RWPE2 (cell line): ENCODE data around the gene COL27A1.
A peak's percentile ranks its signal among the peaks of the same experiment; 100 is the strongest.

Experiments used
- ATAC-seq: fragments of 200-7000 bp; cut with Tn5 transposase; 3 replicates; pipeline ENCODE4 v1.9.1; 2021; ENCODE audit warnings: low read depth
- DNase-seq: peaks from one replicate; pipeline ENCODE4 v3.0.0-alpha.2; 2020; ENCODE audit warnings: low spot score
- H3K27ac ChIP-seq: fragments of 450-650 bp; 2 replicates; pipeline ENCODE4 v1.5.1; 2017; ENCODE audit warnings: mild to moderate bottlenecking; ENCODE audit not compliant: poor library complexity, severe bottlenecking
- H3K27me3 ChIP-seq: fragments of 250-450 bp; sonication (Bioruptor Pico); 2 replicates; pipeline ENCODE4 v1.5.1; 2021; ENCODE audit warnings: mild to moderate bottlenecking, moderate library complexity; ENCODE audit not compliant: insufficient read depth, poor library complexity, severe bottlenecking
- H3K36me3 ChIP-seq: fragments of 250-450 bp; sonication (Bioruptor Pico); 2 replicates; pipeline ENCODE4 v1.5.1; 2020; ENCODE audit warnings: low read depth, mild to moderate bottlenecking, moderate library complexity
- H3K4me1 ChIP-seq: fragments of 250-450 bp; sonication (Bioruptor Pico); 2 replicates; pipeline ENCODE4 v1.5.1; 2021; ENCODE audit warnings: mild to moderate bottlenecking, moderate library complexity; ENCODE audit not compliant: insufficient read depth, poor library complexity, severe bottlenecking
- H3K4me3 ChIP-seq: fragments of 250-450 bp; sonication (Bioruptor Pico); 2 replicates; pipeline ENCODE4 v1.5.1; 2021; ENCODE audit warnings: mild to moderate bottlenecking, moderate library complexity; ENCODE audit not compliant: severe bottlenecking
- H3K9me3 ChIP-seq: fragments of 250-450 bp; sonication (Bioruptor Pico); 2 replicates; pipeline ENCODE4 v1.5.1; 2021; ENCODE audit warnings: mild to moderate bottlenecking, moderate library complexity; ENCODE audit not compliant: severe bottlenecking
- TF ChIP-seq, protein P1 (sequence below): fragments of 450-650 bp; IDR thresholded peaks from one replicate; pipeline ENCODE4 v1.5.1; 2017; ENCODE audit warnings: mild to moderate bottlenecking, moderate library complexity; ENCODE audit not compliant: poor library complexity, severe bottlenecking

COL27A1 gene

DNA sequence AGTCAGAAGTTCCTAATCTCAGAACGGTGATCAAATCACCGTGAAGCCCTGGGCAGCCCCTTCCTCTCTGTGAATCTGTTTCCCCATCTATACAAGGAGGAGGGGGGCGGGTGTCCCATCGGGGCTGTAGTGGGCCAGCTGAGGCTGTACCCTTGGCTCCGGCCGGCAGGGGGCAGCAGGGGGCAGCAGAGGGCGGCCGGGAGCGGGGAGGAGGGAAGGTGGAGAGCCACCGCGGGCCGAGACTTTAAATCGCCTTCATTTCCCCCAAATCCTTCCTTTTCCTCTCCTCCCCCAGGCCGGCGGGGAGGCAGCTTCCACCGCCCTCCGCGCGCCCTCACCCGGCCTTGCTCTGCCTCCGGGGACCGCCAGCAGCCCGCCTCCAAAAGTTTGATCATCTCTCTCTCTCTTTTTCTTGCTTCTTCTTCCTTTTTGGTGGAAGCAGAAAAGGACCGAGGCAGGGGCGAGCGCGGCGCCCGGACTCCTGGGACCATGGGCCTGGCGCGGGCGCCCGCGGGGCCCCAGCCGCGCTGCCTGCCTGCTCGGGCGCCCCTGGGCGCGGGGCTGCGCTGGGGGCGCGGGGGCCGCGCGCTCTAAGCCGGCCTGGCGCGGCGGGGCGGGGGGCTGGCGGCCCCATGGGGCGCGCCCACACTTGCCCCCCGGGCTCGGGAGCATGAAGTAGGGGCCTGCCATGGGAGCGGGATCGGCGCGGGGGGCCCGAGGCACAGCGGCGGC, at the start of gene COL27A1:
Gene COL27A1 (plus strand): TSS at position 275 of the 732 bp plus-strand sequence. CDS start 414 bp downstream, at position 689.
- H3K9me3 ChIP-seq: no peaks in the 10 kb centered on the region
- peak within 1 kb of the TSS; percentile 74 for H3K4me3 ChIP-seq
- H3K27ac ChIP-seq: peak within 1 kb of the TSS; percentile 59
- no peaks in the 10 kb centered on the region for H3K36me3 ChIP-seq
- peaks cover 11% of the 10 kb centered on the region for H3K27me3 ChIP-seq
- ATAC-seq: peak; percentile 79
- no peak for DNase-seq
- H3K4me1 ChIP-seq: no peaks in the 10 kb centered on the region
- TF ChIP-seq, protein P1, sequence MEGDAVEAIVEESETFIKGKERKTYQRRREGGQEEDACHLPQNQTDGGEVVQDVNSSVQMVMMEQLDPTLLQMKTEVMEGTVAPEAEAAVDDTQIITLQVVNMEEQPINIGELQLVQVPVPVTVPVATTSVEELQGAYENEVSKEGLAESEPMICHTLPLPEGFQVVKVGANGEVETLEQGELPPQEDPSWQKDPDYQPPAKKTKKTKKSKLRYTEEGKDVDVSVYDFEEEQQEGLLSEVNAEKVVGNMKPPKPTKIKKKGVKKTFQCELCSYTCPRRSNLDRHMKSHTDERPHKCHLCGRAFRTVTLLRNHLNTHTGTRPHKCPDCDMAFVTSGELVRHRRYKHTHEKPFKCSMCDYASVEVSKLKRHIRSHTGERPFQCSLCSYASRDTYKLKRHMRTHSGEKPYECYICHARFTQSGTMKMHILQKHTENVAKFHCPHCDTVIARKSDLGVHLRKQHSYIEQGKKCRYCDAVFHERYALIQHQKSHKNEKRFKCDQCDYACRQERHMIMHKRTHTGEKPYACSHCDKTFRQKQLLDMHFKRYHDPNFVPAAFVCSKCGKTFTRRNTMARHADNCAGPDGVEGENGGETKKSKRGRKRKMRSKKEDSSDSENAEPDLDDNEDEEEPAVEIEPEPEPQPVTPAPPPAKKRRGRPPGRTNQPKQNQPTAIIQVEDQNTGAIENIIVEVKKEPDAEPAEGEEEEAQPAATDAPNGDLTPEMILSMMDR: peak; percentile 94

DNA sequence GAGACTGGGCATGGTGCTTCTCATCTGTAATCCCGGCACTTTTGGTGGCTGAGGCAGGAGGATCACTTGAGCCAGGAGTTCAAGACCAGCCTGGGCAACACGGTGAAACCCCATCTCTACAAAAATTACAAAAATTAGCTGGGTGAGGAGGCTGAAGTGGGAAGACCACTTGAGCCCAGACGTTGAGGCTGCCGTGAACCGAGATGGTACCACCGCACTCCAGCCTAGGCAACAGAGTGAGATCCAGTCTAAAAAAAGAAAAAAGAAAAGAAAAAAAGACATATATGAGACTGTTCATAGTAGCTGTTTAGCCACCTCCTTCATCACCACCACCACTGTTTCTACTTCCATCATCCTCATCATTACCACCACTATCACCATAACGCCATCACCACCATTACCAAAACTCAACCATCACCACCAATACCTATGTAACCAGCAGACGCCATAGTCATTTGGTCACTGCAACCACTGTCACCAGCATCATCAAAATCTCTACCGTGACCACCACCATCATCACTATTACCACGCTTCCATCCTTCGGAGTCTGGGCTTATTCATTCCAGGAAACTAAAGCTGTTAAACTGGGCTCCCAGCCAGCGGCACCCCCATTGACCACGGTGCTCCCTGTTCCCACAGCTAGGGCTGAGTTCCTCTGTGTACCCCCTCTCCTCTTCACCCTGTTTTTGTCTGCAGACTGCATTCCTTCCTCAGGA, 47.9 kb upstream of the COL27A1 start:
- DNase-seq: no peak
- Histone ChIP-seq H3K27me3 (no peaks in the 10 kb centered on the region), H3K36me3 (no peaks in the 10 kb centered on the region), H3K4me1 (peaks cover 10% of the 10 kb centered on the region), H3K9me3 (no peaks in the 10 kb centered on the region), H3K4me3 (no peak overlapping the region), H3K27ac (no peak overlapping the region)
- TF ChIP-seq, protein P1: no peak
- peak; percentile 9; the same call in 2 of the 3 replicates for ATAC-seq

DNA sequence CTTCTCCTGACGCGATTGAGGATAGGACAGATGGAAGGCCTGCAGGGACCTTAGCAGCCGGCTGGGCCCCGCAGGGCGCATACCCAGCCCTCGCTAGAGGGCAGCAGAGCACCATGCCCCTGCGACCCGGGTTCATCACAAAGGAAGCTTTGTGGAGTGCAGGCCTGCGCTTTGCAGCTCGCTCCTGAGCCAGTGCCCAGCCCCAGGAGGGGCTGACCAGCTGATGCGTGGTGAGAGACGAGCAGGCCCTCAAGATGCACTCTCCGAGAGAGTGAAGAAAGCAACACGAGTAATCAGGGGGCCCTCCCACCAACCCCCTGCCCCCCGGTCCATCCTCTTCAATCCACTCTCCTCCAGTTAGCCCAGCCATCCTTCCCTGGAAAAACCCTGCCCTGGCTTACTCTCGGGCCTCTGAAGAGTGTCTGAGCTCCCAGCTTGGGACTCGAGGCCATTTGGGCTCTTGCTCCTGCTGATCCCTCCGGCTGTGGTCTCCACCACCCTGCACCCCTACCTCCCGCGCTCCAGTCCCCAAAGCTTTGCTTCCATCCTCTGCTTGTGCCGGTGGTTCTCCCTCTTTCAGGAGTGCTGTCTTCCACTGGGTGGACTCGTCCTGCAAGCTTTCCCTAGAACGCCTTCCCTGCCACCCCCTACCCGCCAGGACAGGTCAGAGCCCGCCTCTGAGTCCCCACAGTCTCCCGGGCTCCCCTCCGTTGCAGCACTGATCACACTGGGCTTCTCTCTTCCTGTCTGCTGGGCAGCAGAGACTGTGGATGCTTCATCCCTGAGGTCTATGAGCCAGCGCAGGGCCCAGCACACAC, 47.1 kb upstream of the COL27A1 start:
- Histone ChIP-seq H3K9me3 (no peaks in the 10 kb centered on the region), H3K4me3 (no peak overlapping the region), H3K4me1 (peaks cover 10% of the 10 kb centered on the region), H3K27me3 (no peaks in the 10 kb centered on the region), H3K36me3 (no peaks in the 10 kb centered on the region), H3K27ac (no peak overlapping the region)
- DNase-seq (no peak), ATAC-seq (peak; percentile 94)
- TF ChIP-seq, protein P1: peak; percentile 96

DNA sequence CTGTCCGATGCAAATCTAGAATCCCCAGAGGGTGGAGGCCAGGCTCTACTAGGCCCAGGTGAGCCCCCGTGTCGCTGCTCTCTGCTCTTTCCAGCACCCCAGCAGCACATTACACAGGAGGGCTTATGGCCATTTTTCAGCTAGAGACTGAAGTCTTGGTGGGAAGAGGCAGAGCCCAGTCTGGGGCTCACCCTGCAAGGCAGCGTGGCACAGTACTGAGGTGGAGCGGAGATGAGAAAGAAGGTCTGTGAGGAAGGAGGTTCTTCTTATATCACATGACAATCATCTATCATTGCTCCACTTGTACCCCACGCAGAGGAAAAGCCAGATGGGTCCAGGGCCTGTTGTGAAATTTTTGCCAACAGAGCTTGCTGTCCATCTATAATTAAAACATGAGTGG, 46.2 kb upstream of the COL27A1 start:
- ATAC-seq (no peak), DNase-seq (no peak)
- H3K27me3 ChIP-seq: no peaks in the 10 kb centered on the region
- peaks cover 10% of the 10 kb centered on the region for H3K4me1 ChIP-seq
- no peaks in the 10 kb centered on the region for H3K36me3 ChIP-seq
- H3K27ac ChIP-seq: peak overlapping the region; percentile 48
- TF ChIP-seq, protein P1: no peak
- no peaks in the 10 kb centered on the region for H3K9me3 ChIP-seq
- no peak overlapping the region for H3K4me3 ChIP-seq
